Activated CD4-positive, alpha-beta T cell treated with anti-CD3 and anti-CD28 coated beads, Interleukin-2, Interleukin-6, amounts not matched to agents 100 ng/mL and 50 ng/mL, durations not matched to agents 16 hours and 8 hours (primary cell): ENCODE data around the gene CNGA3.

Experiments
- DNase-seq: peaks from one replicate; pipeline ENCODE4 v3.0.0-alpha.2; 2020

The CNGA3 gene

GRCh38 chr2:98379311-98380202 is 33.3 kb downstream of the CNGA3 start:
- no peak for DNase-seq

- no peak for DNase-seq
Observed at GRCh38 chr2:98380203-98380535, 33.9 kb downstream of the CNGA3 start.

DNA sequence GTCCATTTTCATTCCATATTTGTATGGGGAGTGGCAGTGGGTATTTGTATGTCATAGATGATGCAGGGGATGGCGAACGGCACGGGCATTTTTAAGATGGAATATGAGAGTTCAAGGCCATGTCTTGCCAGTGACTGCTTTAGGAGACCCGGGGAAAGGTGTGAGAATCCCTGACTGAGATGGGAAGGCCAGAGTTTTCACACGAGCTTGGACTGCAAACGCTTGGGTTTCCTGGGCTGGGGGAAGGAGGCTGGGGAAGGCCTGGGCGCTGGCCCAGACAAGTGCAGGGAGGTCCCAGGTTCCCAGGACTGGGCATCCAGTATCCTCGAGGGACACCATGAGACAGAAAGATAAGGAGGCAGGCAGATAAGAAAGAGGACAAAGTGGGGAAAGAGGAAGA is 35.2 kb downstream of the CNGA3 start:
- DNase-seq = no peak

- DNase-seq = no peak
Observed at GRCh38 chr2:98382086-98382485, 35.8 kb downstream of the CNGA3 start.

DNA sequence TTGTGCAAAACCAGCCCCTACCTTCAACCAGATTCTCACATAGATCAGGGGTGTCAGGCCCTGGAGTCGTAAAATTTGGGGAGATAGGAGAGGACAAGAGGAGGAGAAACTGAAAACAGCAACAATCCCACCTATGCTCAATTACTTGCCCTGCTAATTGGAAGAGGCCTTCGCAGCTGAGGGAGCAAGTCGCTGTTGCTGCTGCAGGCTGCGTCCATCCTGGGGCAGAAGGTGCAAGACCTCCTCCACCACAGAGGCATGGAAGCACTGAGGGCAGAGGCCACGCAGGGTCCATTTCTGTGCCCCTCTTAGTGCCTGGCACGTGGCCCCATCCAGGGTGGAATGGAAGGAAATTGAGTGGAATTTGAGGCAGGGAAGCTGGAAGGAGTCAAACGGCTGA is 36.5 kb downstream of the CNGA3 start:
- no peak for DNase-seq

DNA sequence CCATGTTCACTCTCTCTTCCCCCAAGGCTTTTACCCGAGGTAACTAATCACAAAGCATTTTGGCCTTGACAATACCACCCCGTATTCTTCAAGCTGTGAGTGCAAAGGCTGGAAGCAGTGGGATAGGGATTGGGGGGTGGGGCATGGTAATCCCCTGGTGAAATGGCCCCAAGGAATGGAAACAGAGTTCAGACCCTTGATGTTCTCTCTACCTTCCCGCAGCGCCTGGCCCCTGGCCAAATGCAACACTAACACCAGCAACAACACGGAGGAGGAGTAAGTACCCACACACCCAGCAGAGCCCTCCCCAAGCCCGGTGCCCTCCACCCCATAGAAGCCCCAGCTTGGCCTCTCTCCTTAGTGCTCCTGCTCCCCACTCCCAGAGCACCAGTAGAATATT is 36.9 kb downstream of the CNGA3 start:
- DNase-seq = no peak

DNA sequence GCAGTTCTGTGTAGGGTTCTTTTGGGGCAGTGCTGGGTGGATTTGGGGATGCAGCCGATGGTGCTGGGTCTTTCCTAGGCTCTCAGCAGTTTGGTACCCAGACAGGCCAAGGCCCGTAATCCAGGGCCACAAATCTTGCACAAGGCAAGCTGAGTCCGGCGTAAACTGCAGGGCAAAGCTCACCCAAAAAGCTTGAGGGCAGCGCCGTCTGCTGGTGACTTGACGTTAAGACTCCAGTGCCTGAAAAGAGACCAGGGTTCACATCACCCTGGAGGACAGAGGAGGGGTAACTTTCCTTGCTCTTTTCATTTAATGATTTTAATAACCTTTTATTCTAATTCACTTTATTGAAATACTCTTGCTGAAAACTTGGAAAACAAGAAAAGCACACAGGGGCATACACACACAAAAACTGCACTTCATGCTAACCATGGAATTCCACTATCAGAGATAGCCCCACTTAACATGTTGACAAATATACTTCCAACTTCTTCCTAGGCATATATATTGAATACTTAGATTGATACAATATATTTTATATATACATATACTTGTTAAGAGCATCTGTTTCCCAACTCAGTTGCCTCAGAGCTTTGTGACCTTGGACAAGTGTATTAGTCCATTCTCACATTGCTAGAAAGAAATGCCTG is 38.9 kb downstream of the CNGA3 start:
- peak; percentile 81 for DNase-seq

GRCh38 chr2:98387478-98387877 is 41.2 kb downstream of the CNGA3 start:
- no peak for DNase-seq

DNA sequence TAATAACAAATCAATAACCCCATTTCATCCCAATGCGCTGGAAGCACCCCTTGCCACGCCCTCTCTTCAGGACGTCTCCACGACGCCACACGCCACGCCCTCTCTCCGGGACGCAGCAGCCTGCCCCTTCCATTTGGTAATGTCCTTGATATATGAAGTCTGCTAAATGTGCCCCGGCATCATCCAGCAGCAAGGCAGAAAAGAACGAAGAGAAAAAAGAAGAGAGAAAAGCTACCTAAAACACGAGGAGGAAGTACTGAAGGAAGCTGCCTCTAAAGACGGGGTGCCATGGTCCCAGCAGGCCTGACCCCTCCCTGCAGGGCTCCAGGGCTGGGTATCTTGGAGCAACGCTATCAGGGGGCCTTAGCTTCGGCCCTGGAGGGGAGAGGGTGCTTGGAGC is 41.8 kb downstream of the CNGA3 start:
- no peak for DNase-seq

- DNase-seq = no peak
Observed at GRCh38 chr2:98388601-98389250, 42.5 kb downstream of the CNGA3 start.

DNA sequence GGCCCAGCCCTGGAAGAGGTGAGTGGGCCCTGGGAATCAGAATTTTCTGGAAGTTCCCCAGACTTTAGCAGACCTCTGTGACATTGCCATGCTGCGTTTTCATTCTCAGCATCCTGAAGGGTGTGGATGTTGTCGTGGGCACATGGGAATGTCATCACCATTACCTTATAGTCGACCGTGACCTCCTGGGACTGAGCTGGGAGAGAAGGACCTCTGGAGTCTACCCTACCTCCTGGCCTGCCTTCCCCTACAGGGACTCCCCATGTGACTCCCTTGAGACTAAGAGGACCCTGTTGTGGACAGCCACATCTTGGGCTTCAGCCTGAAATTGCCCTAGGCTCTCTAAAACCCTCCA is 43.0 kb downstream of the CNGA3 start:
- DNase-seq = no peak

GRCh38 chr2:98390571-98391476 is 44.6 kb downstream of the CNGA3 start:
- no peak for DNase-seq

DNA sequence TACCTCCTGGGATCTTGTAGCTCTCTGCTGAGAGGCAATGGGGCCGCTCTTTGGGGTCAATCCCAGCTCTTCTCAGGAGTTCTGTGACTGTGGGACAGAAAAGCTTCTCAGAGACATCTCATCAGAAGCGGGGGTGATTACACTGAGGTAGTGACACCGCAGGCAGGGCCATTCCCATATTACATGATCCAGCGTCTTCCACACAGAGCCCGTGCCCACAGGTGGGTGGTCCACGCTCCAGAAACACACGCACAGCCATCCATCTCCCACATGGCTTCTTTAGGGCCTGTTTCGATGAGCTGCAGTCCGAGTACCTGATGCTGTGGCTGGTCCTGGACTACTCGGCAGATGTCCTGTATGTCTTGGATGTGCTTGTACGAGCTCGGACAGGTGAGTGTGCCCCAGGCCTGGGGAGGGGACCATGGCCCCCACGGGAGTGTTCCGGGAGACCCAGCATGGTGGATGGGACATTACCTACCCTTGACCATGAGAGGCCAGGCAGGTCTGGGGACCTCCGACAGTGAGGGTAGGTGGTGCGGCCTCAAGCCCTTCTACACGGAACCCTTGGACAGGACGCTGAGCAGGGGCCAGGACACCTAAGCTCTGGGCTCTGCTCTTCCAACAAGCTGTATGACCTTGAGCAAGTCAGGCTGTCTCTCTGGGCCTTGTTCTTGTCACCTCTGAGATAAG is 45.5 kb downstream of the CNGA3 start:
- DNase-seq = no peak

- no peak for DNase-seq
Observed at GRCh38 chr2:98393354-98393753, 47.1 kb downstream of the CNGA3 start.

DNA sequence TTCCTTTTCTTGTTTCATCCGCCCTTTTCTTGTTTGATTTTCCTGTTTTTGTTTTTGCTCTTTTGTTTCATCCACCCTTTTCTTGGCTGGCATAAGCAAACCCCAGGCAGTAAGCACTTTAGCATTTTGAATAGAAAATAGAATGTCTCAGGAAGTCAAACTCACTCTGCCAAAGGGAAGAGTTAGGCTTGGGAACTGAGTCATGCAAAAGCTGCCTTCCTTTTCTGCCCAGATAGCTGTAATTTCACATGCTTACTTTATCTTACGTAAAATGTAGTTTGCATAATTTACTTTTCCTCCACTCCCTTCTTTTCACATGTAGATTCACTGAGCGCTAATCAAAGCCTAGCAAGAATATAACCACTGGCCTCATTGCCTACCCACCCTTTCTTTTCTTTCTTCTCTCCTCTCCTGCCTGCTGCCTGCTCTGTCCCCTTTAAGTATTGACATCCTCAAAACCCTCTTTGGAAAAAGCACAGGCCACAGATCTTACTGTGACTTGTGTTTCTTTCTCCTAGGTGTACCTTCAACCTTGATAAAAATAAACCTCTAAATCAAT is 48.4 kb downstream of the CNGA3 start:
- DNase-seq = no peak

DNA sequence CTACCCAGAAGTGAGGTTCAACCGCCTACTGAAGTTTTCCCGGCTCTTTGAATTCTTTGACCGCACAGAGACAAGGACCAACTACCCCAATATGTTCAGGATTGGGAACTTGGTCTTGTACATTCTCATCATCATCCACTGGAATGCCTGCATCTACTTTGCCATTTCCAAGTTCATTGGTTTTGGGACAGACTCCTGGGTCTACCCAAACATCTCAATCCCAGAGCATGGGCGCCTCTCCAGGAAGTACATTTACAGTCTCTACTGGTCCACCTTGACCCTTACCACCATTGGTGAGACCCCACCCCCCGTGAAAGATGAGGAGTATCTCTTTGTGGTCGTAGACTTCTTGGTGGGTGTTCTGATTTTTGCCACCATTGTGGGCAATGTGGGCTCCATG is 49.7 kb downstream of the CNGA3 start:
- DNase-seq = no peak

DNA sequence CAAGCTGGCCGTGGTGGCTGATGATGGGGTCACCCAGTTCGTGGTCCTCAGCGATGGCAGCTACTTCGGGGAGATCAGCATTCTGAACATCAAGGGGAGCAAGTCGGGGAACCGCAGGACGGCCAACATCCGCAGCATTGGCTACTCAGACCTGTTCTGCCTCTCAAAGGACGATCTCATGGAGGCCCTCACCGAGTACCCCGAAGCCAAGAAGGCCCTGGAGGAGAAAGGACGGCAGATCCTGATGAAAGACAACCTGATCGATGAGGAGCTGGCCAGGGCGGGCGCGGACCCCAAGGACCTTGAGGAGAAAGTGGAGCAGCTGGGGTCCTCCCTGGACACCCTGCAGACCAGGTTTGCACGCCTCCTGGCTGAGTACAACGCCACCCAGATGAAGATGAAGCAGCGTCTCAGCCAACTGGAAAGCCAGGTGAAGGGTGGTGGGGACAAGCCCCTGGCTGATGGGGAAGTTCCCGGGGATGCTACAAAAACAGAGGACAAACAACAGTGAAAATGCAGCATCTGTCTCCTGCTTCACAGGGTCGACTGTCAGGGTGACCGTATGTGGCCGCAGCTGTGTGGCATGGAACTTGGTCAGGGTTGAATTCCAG is 50.6 kb downstream of the CNGA3 start:
- no peak for DNase-seq

GRCh38 chr2:98399140-98399539 is 52.9 kb downstream of the CNGA3 start:
- no peak for DNase-seq

GRCh38 chr2:98403878-98404277 is 57.6 kb downstream of the CNGA3 start:
- DNase-seq = no peak

DNA sequence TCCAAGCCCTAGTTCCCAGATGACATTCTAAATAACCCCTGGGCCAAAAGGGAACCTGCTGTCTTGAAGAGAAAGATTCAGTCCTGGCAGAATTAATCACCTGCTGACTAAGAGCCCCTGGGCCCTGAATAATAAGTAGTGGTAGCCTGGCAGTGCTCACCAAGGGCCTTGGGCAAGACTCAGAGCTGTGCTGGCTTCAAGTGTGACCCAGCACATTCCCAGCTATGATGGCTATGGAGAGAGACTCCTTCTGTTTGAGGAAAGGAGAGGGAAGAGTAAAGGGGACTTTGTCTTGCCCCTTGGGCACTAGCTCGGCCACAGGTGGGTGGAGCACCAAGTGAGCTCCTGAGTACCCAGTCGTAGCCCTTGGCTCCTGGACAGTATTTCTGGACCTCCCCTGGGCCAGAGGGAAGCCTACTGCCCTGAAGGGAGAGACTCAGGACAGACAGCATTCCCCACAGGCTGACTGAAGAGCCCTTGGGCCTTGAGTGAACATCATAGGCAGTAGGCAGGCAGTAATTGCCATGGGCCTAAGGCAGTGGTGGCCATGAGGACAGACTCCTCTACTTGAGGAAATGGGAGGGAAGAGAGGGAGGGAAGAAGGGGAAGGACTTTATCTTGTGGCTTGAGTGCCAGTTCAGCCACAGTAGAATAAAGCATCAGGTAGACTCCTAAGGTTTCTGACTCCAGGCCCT is 58.4 kb downstream of the CNGA3 start:
- DNase-seq = no peak

DNA sequence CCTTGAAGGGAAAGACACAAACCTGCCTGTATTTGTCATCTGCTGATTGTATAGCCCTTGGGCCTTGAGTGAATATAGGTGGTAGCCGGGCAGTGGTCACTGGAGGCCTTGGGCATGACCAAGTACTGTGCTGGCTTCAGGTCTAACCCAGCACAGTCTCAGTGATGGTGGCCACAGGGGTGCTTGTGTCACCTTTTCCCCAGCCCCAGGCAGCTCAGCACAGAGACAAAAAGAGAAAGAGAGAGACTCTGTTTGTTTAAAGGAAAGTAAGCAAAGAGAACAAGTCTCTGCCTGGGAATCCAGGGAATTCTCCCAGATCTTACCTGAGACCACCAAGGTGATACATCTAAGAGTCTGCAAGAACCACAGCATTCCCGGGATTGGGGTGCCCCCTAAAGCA is 59.0 kb downstream of the CNGA3 start:
- no peak for DNase-seq
